Islet precursor cell (in vitro differentiated cells): Measurements from ENCODE around the gene GYPC.

ENCODE experiments used
- DNase-seq: peaks from one replicate; pipeline ENCODE4 v3.0.0-alpha.2; 2018

Gene GYPC

GRCh38 chr2:126736133-126736874 lies 80.3 kb downstream of the GYPC start:
- DNase-seq, result peak; percentile 30

GRCh38 chr2:126739141-126739540 lies 83.2 kb downstream of the GYPC start:
- DNase-seq, result no peak

- no peak for DNase-seq
These were observed 88.7 kb downstream of the GYPC start for GRCh38 chr2:126744640-126745039.
